ENCODE data around the gene THRB.

The THRB gene

GRCh38 chr3:24258727-24259600 is 235.7 kb downstream of the THRB start:
- no peak for TF ChIP-seq CTCF (IDR thresholded peaks at IDR 0.05; ENCODE audit: borderline replicate concordance, control extremely low read depth, extremely low read depth, insufficient read depth, missing control alignments)
- in situ Hi-C loops (cut with MboI; ENCODE audit: low sequenced_read_pairs, unreplicated experiment), result no loop called here
- DNase-seq (ENCODE audit: low spot score), result no peak

- no peak for DNase-seq (ENCODE audit: low spot score)
- TF ChIP-seq CTCF (IDR thresholded peaks at IDR 0.05; ENCODE audit: borderline replicate concordance, control extremely low read depth, extremely low read depth, insufficient read depth, missing control alignments), result no peak
- in situ Hi-C loops (cut with MboI; ENCODE audit: low sequenced_read_pairs, unreplicated experiment), result no loop called here
Observed at GRCh38 chr3:24258260-24258659, 236.4 kb downstream of the THRB start.

- in situ Hi-C loops (cut with MboI; ENCODE audit: low sequenced_read_pairs, unreplicated experiment), result no loop called here
- no peak for TF ChIP-seq CTCF (IDR thresholded peaks at IDR 0.05; ENCODE audit: borderline replicate concordance, control extremely low read depth, extremely low read depth, insufficient read depth, missing control alignments)
- DNase-seq (ENCODE audit: low spot score), result no peak
Observed at GRCh38 chr3:24255414-24255813, 239.2 kb downstream of the THRB start.

- in situ Hi-C loops (cut with MboI; ENCODE audit: low sequenced_read_pairs, unreplicated experiment), result no loop called here
- TF ChIP-seq CTCF (IDR thresholded peaks at IDR 0.05; ENCODE audit: borderline replicate concordance, control extremely low read depth, extremely low read depth, insufficient read depth, missing control alignments), result no peak
- no peak for DNase-seq (ENCODE audit: low spot score)
Observed at GRCh38 chr3:24254649-24255048, 240.0 kb downstream of the THRB start.

GRCh38 chr3:24253336-24253735 is 241.3 kb downstream of the THRB start:
- in situ Hi-C loops (cut with MboI; ENCODE audit: low sequenced_read_pairs, unreplicated experiment), result no loop called here
- no peak for TF ChIP-seq CTCF (IDR thresholded peaks at IDR 0.05; ENCODE audit: borderline replicate concordance, control extremely low read depth, extremely low read depth, insufficient read depth, missing control alignments)
- DNase-seq (ENCODE audit: low spot score), result no peak

GRCh38 chr3:24249523-24249922 is 245.1 kb downstream of the THRB start:
- no peak for TF ChIP-seq CTCF (IDR thresholded peaks at IDR 0.05; ENCODE audit: borderline replicate concordance, control extremely low read depth, extremely low read depth, insufficient read depth, missing control alignments)
- no peak for DNase-seq (ENCODE audit: low spot score)
- in situ Hi-C loops (cut with MboI; ENCODE audit: low sequenced_read_pairs, unreplicated experiment), result loop anchor here (25.0 kb wide), 1 partner anchor 362 kb away; no protein-coding TSS in a partner anchor

All from GM13976 (cell line).